GM13976 (cell line): ENCODE data around the gene CD99L2.
"Not testable (repeated sequence)": the region's sequence is repeated elsewhere in the genome, so short reads cannot be mapped to it uniquely, and the experiment has no call there.

ENCODE experiments used
- DNase-seq: peaks from one replicate; pipeline ENCODE4 v3.0.0; 2012; ENCODE audit warnings: low spot score
- CTCF ChIP-seq: IDR thresholded peaks from 2 replicates; pipeline ENCODE4 v1.5.1; 2012; ENCODE audit warnings: borderline replicate concordance, mild to moderate bottlenecking; ENCODE audit not compliant: insufficient read depth; ENCODE audit errors: extremely low read depth, missing control alignments, control extremely low read depth
- in situ Hi-C: fragments of 300-500 bp; cut with MboI; formaldehyde crosslinking; loops from one replicate; pipeline ENCODE4 v1.12.0; 2022; ENCODE audit warnings: low sequenced_read_pairs, mixed read lengths, inconsistent platforms; ENCODE audit not compliant: unreplicated experiment

Gene CD99L2

GRCh38 chrX:150886381-150886780, 12.1 kb downstream of the CD99L2 start:
- TF ChIP-seq CTCF: no peak
- in situ Hi-C loops: no loop called here
- no peak for DNase-seq

GRCh38 chrX:150880808-150881165, 17.7 kb downstream of the CD99L2 start:
- DNase-seq: no peak
- no peak for TF ChIP-seq CTCF
- in situ Hi-C loops: no loop called here

- no peak for DNase-seq
- TF ChIP-seq CTCF: no peak
- in situ Hi-C loops: no loop called here
These were observed 18.3 kb downstream of the CD99L2 start for GRCh38 chrX:150879855-150880807.

GRCh38 chrX:150875621-150876020, 22.8 kb downstream of the CD99L2 start:
- DNase-seq, in situ Hi-C loops: not testable (repeated sequence)

GRCh38 chrX:150874448-150874847, 24.0 kb downstream of the CD99L2 start:
- no peak for DNase-seq
- in situ Hi-C loops: no loop called here
- no peak for TF ChIP-seq CTCF

- DNase-seq: no peak
- in situ Hi-C loops: no loop called here
- no peak for TF ChIP-seq CTCF
These were observed 24.9 kb downstream of the CD99L2 start for GRCh38 chrX:150873616-150874015.

- in situ Hi-C loops: no loop called here
- no peak for TF ChIP-seq CTCF
- no peak for DNase-seq
These were observed 25.6 kb downstream of the CD99L2 start for GRCh38 chrX:150872773-150873336.
